ENCODE results near the gene CELA2A.
"Not testable (repeated sequence)": the region's sequence is repeated elsewhere in the genome, so short reads cannot be mapped to it uniquely, and the experiment has no call there.

Gene CELA2A

DNA sequence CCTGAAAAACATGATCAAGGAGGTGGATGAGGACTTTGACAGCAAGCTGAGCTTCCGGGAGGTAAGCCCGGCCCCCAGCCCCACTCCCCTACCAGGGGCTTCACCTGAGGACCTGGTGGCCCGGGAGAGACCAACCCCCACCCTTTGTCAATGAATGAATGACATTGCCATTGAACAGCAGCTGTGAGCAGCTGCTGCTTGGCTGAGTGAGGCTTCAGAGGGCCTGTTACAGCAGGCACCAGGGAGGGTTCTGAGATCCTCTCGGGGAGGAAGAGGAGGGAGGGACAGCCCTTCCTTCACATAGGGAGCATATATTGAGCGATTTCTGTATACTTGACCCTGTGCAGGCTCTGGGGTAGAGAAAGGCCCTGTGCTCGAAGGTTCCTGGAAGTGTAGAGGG lies 30.6 kb upstream of the CELA2A start:
- TF ChIP-seq, protein P1, sequence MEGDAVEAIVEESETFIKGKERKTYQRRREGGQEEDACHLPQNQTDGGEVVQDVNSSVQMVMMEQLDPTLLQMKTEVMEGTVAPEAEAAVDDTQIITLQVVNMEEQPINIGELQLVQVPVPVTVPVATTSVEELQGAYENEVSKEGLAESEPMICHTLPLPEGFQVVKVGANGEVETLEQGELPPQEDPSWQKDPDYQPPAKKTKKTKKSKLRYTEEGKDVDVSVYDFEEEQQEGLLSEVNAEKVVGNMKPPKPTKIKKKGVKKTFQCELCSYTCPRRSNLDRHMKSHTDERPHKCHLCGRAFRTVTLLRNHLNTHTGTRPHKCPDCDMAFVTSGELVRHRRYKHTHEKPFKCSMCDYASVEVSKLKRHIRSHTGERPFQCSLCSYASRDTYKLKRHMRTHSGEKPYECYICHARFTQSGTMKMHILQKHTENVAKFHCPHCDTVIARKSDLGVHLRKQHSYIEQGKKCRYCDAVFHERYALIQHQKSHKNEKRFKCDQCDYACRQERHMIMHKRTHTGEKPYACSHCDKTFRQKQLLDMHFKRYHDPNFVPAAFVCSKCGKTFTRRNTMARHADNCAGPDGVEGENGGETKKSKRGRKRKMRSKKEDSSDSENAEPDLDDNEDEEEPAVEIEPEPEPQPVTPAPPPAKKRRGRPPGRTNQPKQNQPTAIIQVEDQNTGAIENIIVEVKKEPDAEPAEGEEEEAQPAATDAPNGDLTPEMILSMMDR (conservative IDR thresholded peaks at IDR 0.05) = no peak
- no peak overlapping the region for H3K27ac ChIP-seq

DNA sequence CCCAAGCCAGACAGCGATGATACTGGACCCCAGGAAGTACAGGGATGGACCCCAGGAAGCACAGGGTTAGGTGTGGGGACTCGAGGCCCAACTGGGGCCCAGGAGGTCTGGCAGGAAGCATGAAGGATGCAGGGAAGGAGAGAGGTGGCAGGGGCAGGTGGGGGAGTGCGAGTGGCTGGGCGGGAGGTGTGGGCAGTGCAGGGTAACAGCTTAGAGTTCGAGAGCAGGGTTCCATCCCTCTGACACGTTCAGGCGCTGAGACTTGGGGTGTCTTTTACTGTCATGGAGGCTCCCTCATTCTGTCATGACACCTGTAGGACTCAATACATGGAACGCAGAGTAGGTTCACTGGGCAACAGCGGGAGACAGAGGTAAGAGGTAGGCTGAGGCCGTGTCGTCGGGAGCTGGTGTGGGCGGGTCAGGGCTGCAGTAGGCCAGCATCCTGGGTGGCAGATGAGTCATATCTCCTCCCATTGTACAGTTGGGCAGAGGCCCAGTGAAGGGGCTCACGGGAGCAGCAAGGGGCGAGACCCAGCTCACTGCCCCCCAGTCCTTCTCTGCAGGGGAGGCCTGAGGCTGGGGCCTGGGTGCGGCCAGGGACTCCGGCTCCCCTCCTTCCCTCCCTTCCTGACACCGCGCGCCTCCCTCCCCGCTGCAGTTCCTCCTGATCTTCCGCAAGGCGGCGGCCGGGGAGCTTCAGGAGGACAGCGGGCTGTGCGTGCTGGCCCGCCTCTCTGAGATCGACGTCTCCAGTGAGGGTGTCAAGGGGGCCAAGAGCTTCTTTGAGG lies 29.8 kb upstream of the CELA2A start:
- H3K27ac ChIP-seq = no peak overlapping the region
- TF ChIP-seq, protein P1 (conservative IDR thresholded peaks at IDR 0.05) = no peak

DNA sequence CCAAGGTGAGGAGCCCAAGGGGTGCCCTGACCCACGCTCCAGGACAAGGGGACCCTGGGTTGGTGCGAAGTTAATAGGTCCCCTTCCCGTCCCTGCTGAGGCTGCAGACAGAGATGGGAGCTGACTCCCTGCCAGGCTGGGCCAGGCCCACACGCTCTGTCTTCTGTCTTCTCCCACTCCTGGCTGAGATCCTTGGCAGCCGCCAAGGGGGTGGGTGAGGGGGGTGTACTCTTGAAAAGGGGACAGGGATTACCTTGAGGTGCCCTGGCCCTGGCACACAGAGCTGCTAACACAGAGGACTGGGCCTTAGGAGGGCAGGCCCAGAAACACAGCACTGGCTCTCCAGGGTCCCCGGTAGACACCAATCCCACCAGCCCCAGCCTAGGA lies 29.3 kb upstream of the CELA2A start:
- no peak overlapping the region for H3K27ac ChIP-seq
- TF ChIP-seq, protein P1 (conservative IDR thresholded peaks at IDR 0.05) = no peak

DNA sequence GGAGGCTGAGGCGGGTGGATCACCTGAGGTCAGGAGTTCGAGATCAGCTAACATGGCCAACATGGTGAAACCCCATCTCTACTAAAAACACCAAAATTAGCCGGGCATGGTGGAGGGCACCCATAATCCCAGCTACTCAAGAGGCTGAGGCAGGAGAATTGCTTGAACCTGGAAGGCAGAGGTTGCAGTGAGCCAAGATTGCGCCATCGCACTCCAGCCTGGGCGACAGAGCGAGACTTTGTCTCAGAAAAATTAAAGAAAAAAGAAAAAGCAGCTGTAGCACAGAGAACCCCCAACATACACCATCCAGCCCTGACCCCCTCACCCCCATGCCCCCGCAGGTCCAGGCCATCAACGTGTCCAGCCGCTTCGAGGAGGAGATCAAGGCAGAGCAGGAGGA lies 28.3 kb upstream of the CELA2A start:
- not testable (repeated sequence) for H3K27ac ChIP-seq

DNA sequence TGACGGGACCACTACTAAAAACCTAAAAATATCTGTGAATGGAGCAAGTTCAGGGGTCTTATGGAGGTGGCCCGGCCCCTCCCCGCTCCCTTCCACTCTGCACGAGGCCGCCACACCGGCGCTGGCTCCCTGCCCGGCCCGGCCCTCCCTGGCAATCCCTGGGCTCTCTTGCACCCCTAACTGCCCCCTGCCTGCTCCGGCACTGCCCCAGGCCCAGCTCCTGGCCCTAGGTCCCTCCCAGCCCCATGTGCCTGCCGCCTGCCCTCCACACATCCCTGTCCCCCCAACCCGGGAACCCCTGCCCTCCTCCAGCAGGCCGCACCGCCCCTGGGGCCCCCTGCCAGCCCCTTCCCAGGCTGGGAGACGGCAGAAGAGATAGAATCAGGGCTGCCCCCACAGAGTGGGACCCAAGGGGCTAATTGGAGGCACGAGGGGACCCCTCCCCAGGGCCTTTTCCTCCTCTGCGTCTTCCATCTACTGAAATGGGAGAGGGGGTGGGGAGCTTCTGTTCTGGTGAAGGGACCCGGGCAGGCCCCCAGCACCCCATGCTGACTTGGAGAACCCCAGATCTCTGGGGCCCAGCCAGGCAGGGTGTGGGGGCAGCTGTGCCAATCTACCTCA lies 27.6 kb upstream of the CELA2A start:
- no peak overlapping the region for H3K27ac ChIP-seq
- TF ChIP-seq, protein P1 (conservative IDR thresholded peaks at IDR 0.05) = no peak

DNA sequence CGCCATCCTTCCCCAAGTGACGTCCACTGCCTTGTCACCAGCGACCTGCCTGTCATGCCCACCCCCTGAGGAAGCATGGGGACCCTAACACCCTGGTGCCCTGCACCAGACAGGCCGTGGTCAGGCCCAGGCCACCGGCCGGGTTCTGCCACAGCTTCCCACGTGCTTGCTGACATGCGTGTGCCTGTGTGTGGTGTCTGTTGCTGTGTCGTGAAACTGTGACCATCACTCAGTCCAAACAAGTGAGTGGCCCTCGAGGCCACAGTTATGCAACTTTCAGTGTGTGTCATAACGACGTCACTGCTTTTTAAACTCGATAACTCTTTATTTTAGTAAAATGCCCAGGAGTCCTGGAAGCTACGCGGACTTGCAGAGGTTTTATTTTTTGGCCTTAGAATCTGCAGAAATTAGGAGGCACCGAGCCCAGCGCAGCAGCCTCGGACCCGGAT lies 26.8 kb upstream of the CELA2A start:
- TF ChIP-seq, protein P1 (conservative IDR thresholded peaks at IDR 0.05) = no peak
- H3K27ac ChIP-seq = no peak overlapping the region

DNA sequence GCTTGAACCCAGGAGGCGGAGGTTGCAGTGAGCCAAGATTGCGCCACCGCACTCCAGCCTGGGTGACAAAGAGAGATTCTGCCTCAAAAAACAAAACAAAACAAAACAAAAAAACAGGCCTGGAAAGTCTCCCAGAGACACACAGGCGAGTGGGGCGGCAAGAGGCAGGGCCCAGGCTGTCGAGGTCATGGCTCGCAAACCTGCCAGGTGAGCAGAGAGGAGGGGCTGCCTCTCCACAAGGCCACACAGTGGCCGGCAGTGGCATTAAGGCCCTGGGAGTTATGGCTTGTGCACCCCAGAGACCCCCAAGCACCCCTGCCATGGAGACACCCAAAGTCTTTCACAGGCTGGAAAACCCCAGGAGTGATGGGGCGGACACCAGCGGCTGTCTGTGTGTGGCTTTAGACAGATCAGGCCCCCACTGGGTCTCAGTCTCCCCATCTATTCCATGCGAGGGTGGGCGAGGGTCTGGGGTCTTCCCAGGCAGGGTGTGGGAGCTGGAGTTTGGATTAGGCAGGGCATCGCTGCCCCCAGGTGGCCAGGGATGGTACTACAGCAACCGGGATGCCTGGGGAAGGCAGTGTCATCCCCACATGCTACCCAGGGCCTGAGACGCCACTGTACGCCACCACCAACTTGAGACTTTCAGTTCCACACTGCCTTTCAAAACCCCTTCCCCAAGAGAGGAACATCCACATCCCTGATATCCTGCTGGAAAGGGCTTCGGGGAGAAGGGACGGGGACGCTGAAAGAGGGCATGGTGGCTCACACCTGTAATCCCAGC lies 25.6 kb upstream of the CELA2A start:
- H3K27ac ChIP-seq = no peak overlapping the region
- TF ChIP-seq, protein P1 (conservative IDR thresholded peaks at IDR 0.05) = peak; percentile 90

All from VCaP (cell line).